ENCODE data around the gene OCA2. TPM values are rescaled to one million over a fixed set of nuclear protein-coding genes. Genes with fewer than 3 reads are reported as not detected.
A peak's percentile ranks its signal among the peaks of the same experiment; 100 is the strongest.

Gene OCA2
- total RNA-seq, 2 donors from 2014 or later = 0.31 TPM; not detected in 1

DNA sequence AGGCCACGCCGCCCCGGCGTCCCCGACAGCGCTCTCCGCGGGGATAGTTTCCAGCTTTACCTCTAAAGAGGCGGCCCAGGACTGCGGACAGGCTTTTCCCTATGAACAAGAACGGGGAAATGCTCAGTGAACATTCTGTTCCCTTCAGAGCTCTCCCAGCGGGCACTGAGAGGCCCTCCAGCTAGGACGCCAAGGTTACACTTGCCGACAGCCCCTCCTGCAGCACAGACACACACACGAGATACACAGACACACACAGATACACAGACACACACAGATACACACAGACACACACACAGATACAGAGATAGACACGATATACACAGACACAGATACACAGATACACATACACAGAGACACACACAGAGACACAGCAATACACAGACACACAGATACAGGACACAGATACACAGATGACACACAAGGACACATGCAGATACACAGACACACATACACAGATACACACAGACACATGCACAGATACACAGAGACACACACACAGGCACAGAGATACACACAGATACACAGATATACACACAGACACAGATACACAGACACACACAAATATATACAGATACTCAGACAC, 533 bp upstream of the OCA2 start:
- Histone ChIP-seq H3K27me3 (no peaks in the 10 kb centered on the region), H3K27ac (peak overlapping the region in 1 of 2 donors; percentile 44), H3K9me3 (no peaks in the 10 kb centered on the region)

DNA sequence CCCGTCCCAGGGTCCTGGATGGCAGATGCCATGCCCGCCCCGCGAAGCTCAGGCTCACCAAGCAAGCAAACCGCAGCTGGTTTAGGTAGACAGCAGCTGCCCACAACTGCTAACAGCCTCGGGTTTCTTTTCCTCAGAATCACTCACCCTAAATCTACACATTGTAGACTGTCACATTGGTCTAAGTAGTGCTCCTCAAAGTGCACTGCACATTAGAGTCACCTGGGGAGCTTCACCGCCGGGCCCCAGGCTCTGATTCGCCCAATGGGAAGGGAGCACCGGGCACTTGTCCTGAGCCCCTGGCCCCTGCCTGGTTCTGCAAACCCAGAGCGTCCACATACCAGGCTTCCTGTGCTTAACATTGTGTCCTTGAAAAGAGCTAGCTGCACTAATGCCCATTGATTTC, 752 bp downstream of the OCA2 start:
- no peak overlapping the region for H3K27ac ChIP-seq
- H3K36me3 ChIP-seq = no peaks in the 10 kb centered on the region
- DNase-seq (ENCODE audit: low spot score) = peak; percentile 55
- no peaks in the 10 kb centered on the region for H3K9me3 ChIP-seq
- H3K4me1 ChIP-seq = peaks cover 0 to 48% of the 10 kb centered on the region in 2 donors
- TF ChIP-seq, protein P1, sequence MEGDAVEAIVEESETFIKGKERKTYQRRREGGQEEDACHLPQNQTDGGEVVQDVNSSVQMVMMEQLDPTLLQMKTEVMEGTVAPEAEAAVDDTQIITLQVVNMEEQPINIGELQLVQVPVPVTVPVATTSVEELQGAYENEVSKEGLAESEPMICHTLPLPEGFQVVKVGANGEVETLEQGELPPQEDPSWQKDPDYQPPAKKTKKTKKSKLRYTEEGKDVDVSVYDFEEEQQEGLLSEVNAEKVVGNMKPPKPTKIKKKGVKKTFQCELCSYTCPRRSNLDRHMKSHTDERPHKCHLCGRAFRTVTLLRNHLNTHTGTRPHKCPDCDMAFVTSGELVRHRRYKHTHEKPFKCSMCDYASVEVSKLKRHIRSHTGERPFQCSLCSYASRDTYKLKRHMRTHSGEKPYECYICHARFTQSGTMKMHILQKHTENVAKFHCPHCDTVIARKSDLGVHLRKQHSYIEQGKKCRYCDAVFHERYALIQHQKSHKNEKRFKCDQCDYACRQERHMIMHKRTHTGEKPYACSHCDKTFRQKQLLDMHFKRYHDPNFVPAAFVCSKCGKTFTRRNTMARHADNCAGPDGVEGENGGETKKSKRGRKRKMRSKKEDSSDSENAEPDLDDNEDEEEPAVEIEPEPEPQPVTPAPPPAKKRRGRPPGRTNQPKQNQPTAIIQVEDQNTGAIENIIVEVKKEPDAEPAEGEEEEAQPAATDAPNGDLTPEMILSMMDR (IDR thresholded peaks at IDR 0.05) = no peak
- no peaks in the 10 kb centered on the region for H3K27me3 ChIP-seq
- H3K4me3 ChIP-seq = no peak overlapping the region

More for the DNA sequence above, 533 bp upstream of the OCA2 start:
- peak overlapping the region; percentile 18 to 40 for H3K4me3 ChIP-seq
- peaks cover 0 to 44% of the 10 kb centered on the region in 2 donors for H3K4me1 ChIP-seq
- TF ChIP-seq, protein P1 (IDR thresholded peaks at IDR 0.05) = no peak
- DNase-seq (ENCODE audit: low spot score) = no peak
- no peaks in the 10 kb centered on the region for H3K36me3 ChIP-seq

GRCh38 chr15:28097656-28098359, 1.3 kb downstream of the OCA2 start:
- Histone ChIP-seq H3K27me3 (no peaks in the 10 kb centered on the region), H3K36me3 (no peaks in the 10 kb centered on the region), H3K4me1 (peaks cover 0 to 48% of the 10 kb centered on the region in 2 donors), H3K27ac (no peak overlapping the region), H3K4me3 (no peak overlapping the region), H3K9me3 (no peaks in the 10 kb centered on the region)
- TF ChIP-seq, protein P1 (IDR thresholded peaks at IDR 0.05) = no peak
- peak; percentile 53 for DNase-seq (ENCODE audit: low spot score)

DNA sequence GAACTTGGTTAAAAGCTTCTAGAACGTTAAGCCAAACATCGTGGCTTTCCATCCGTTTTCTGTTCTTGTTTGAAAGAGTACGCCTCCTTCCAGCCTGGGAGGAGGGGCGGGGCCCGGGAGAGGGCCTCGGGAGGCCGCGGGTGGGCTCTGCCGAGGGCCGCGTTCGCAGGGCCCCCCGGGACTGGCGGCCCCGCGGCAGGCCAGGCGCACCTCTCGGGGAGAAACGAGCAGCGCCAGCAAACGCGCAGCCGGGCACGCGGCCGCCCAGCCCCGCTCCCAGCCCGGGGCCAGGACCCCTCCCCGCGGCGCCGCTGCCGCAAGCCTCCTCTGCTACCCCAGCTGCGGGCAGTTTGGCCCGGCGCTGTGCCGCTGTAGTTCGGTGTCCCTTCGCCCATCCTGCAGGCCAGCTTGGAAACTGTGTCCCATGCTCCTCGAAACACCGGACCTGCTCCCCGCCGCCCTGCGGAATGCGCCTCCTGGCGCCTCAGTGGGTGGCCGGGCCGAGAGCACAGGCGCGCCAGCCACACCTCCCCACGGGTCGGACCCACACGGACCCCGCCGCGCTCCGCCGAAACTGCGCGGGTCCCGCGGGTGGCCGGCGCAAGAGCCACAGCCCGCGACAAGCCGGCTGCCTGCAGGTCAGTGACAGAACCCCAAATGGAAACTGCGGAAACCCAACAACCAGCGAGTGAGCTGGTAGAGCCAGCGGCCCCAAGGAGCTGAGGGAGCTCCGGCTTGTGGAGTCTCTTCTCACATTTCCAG, 2.3 kb downstream of the OCA2 start:
- Histone ChIP-seq H3K27me3 (no peaks in the 10 kb centered on the region), H3K9me3 (no peaks in the 10 kb centered on the region), H3K27ac (peak overlapping the region; percentile 40 to 64), H3K4me1 (peaks cover 0 to 48% of the 10 kb centered on the region in 2 donors), H3K36me3 (no peaks in the 10 kb centered on the region), H3K4me3 (peak overlapping the region; percentile 37 to 54)
- DNase-seq (ENCODE audit: low spot score) = peak; percentile 57
- TF ChIP-seq, protein P1 (IDR thresholded peaks at IDR 0.05) = peak in 1 of 2 donors; percentile 24

- H3K36me3 ChIP-seq = no peaks in the 10 kb centered on the region
- H3K27me3 ChIP-seq = no peaks in the 10 kb centered on the region
- peak overlapping the region; percentile 37 to 54 for H3K4me3 ChIP-seq
These were observed 2.8 kb downstream of the OCA2 start for GRCh38 chr15:28096411-28096669.

More at GRCh38 chr15:28096411-28096669, 2.8 kb downstream of the OCA2 start:
- peaks cover 0 to 3% of the 10 kb centered on the region in 2 donors for H3K9me3 ChIP-seq
- TF ChIP-seq, protein P1 (IDR thresholded peaks at IDR 0.05) = no peak
- H3K4me1 ChIP-seq = peaks cover 0 to 48% of the 10 kb centered on the region in 2 donors
- DNase-seq (ENCODE audit: low spot score) = no peak
- peak overlapping the region; percentile 40 to 64 for H3K27ac ChIP-seq

Data from right atrium auricular region (tissue), 2 donors.